Measurements from ENCODE around the gene C1RL.
"Not testable (repeated sequence)": the region's sequence is repeated elsewhere in the genome, so short reads cannot be mapped to it uniquely, and the experiment has no call there.

The C1RL gene

GRCh38 chr12:7049445-7049951, 59.5 kb downstream of the C1RL start:
- not testable (repeated sequence) for H3K9me3 ChIP-seq (ENCODE audit: control insufficient read depth in 2 of 2, low read length in 2 of 2); H3K27ac ChIP-seq (ENCODE audit: low read length); H3K36me3 ChIP-seq (ENCODE audit: control insufficient read depth in 2 of 2, insufficient read depth in 2 of 2, low read length in 2 of 2); H3K4me1 ChIP-seq (ENCODE audit: control insufficient read depth, insufficient read depth, low read length); H3K27me3 ChIP-seq (ENCODE audit: control insufficient read depth in 1 of 2, insufficient read depth in 2 of 2, low read length in 2 of 2); H3K4me3 ChIP-seq (ENCODE audit: low read length in 2 of 2); H3K9ac ChIP-seq (ENCODE audit: low read length in 2 of 2)

DNA sequence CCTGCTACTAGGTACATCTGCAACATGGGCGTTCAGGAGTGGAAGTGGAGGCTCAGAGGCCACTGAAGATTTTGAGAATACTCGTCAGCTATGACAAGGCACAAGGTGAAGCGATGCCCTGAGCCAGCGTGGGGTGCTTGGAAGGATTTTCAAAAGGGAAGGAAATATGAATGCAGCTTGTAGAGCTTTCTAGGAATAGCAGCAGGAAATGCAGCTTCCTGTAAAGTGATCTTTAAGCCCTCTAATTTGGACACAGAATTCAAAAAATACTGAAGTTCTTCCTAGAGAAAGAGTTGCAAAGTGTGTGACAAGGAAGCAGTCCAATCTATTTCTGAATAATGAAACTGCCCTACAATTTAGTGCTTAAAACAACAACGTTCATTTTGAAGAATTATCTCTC, 61.7 kb downstream of the C1RL start:
- Histone ChIP-seq H3K27me3 (ENCODE audit: control insufficient read depth in 1 of 2, insufficient read depth in 2 of 2, low read length in 2 of 2) (no peaks in the 10 kb centered on the region), H3K9me3 (ENCODE audit: control insufficient read depth in 2 of 2, low read length in 2 of 2) (no peaks in the 10 kb centered on the region), H3K4me1 (ENCODE audit: control insufficient read depth, insufficient read depth, low read length) (no peaks in the 10 kb centered on the region), H3K4me3 (ENCODE audit: low read length in 2 of 2) (no peak overlapping the region), H3K9ac (ENCODE audit: low read length in 2 of 2) (no peak overlapping the region), H3K36me3 (ENCODE audit: control insufficient read depth in 2 of 2, insufficient read depth in 2 of 2, low read length in 2 of 2) (no peaks in the 10 kb centered on the region), H3K27ac (ENCODE audit: low read length) (no peak overlapping the region)

DNA sequence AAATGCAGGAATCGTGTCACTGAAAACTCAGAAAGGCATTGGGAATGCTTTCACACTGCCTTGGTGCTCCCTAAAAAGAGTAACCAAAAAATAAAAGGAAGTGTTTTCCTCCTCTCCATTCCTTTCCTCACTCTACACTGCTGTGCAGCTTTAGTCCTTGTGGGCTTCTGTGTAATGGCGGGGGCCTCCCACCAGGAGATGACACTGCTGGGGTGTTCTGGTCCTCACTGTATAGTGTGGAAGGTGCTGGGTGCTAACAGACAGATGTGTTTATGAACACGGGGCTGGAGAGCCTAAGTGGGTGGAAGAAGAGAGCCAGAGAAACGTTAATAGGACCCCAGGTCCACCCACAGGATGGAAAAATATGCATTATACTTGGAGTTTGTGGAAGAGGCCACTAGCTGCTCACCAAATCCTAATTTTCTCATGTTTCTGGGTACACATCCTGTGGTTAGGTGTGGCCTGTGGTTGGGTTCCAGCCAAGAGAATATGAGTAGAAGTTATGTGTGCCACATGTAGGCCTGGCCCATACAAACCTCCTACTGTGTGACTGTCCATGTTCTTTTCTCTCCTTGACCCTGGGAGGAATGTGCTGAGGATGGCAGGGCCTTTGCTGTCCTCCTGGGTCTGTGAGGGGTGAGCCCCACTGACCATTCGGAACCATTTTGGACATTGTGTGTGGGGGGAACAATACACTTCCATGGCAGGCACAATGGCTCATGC, 62.5 kb downstream of the C1RL start:
- H3K9me3 ChIP-seq (ENCODE audit: control insufficient read depth in 2 of 2, low read length in 2 of 2), result no peaks in the 10 kb centered on the region
- no peaks in the 10 kb centered on the region for H3K27me3 ChIP-seq (ENCODE audit: control insufficient read depth in 1 of 2, insufficient read depth in 2 of 2, low read length in 2 of 2)
- H3K36me3 ChIP-seq (ENCODE audit: control insufficient read depth in 2 of 2, insufficient read depth in 2 of 2, low read length in 2 of 2), result no peaks in the 10 kb centered on the region
- no peak overlapping the region for H3K9ac ChIP-seq (ENCODE audit: low read length in 2 of 2)
- no peaks in the 10 kb centered on the region for H3K4me1 ChIP-seq (ENCODE audit: control insufficient read depth, insufficient read depth, low read length)
- no peak overlapping the region for H3K27ac ChIP-seq (ENCODE audit: low read length)
- no peak overlapping the region for H3K4me3 ChIP-seq (ENCODE audit: low read length in 2 of 2)

DNA sequence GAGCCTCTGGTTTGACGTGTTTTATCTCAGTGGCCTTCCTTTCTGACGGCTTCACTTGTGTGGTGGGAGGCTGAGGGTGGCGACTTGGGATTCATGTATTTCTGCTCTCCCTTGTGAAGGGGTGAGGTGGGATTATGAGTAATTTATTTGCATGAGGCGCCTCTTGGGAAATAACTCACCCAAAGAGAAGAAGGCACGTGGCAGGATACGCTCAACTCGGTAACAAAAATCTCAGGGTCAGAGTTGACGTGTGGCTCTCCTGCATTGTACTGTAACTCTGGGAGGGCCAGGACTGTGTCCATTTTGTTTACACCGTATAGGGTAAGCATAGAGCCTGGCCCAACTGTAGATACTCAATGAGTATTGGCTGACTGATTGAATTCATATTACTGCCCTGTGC, 63.1 kb downstream of the C1RL start:
- no peaks in the 10 kb centered on the region for H3K4me1 ChIP-seq (ENCODE audit: control insufficient read depth, insufficient read depth, low read length)
- H3K4me3 ChIP-seq (ENCODE audit: low read length in 2 of 2), result no peak overlapping the region
- H3K9me3 ChIP-seq (ENCODE audit: control insufficient read depth in 2 of 2, low read length in 2 of 2), result no peaks in the 10 kb centered on the region
- H3K27me3 ChIP-seq (ENCODE audit: control insufficient read depth in 1 of 2, insufficient read depth in 2 of 2, low read length in 2 of 2), result no peaks in the 10 kb centered on the region
- H3K27ac ChIP-seq (ENCODE audit: low read length), result no peak overlapping the region
- H3K9ac ChIP-seq (ENCODE audit: low read length in 2 of 2), result no peak overlapping the region
- H3K36me3 ChIP-seq (ENCODE audit: control insufficient read depth in 2 of 2, insufficient read depth in 2 of 2, low read length in 2 of 2), result no peaks in the 10 kb centered on the region
